GM10847 (cell line): ENCODE results near the gene CUTA.

Experiments used
- POLR2A ChIP-seq: IDR thresholded peaks from 2 replicates; pipeline ENCODE4 v1.6.1; 2011; ENCODE audit not compliant: insufficient read length; ENCODE audit errors: extremely low read depth

CUTA gene

GRCh38 chr6:33407132-33407718, 10.7 kb downstream of the CUTA start:
- TF ChIP-seq POLR2A: no peak

DNA sequence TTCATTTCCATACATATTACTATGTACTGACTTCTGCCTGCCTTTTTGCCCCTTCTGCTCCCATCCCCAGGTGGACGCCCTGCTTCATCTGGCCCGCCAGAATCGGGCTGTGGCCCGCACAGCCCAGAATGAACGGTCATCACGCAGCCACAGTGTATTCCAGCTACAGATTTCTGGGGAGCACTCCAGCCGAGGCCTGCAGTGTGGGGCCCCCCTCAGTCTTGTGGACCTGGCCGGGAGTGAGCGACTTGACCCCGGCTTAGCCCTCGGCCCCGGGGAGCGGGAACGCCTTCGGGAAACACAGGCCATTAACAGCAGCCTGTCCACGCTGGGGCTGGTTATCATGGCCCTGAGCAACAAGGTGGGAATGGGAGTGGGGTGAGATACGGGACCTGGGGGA, 11.8 kb downstream of the CUTA start:
- TF ChIP-seq POLR2A: no peak

GRCh38 chr6:33405386-33405940, 12.4 kb downstream of the CUTA start:
- TF ChIP-seq POLR2A: no peak

DNA sequence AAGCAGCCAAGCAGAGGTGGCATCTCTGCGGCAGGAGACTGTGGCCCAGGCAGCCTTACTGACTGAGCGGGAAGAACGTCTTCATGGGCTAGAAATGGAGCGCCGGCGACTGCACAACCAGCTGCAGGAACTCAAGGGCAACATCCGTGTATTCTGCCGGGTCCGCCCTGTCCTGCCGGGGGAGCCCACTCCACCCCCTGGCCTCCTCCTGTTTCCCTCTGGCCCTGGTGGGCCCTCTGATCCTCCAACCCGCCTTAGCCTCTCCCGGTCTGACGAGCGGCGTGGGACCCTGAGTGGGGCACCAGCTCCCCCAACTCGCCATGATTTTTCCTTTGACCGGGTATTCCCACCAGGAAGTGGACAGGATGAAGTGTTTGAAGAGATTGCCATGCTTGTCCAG, 13.0 kb downstream of the CUTA start:
- TF ChIP-seq POLR2A: no peak

- TF ChIP-seq POLR2A: no peak
Measured at GRCh38 chr6:33397541-33397940, 20.4 kb downstream of the CUTA start.

DNA sequence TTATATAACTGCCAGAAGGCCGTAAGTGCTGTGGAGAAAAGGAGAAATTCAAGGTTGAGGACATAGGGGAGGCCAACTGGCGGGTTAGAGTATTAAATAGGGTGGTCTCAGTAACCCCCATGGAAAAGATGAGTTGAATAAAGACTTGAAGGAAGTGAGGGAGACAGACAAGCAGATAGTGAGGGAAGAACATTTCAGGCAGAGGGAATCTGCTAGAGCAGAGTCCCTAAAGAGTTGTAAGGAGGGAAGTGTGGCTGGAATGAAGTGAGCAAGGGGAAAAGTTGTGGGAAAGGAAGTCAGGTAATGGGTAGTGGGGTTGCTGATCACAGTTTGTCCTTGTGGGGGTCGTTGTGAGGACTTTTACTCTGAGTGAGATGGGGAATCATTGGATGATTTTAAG, 24.9 kb downstream of the CUTA start:
- TF ChIP-seq POLR2A: no peak

DNA sequence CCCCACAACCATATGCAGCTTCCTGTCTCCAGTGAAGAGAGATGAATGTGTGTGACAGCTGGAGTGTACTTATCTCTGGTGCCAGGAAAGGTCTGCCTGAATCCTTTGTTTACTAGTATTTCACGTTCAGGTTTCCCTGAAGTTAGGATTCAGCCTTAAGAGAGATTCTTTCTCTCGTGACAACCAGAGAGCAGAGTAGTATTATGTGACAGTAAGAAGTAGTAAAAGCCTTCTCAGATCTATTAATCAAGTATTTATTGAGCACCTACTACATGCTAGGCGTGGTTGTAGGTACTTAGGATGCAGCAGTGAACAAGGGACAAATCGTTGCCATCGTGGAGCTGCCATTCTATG, 25.3 kb downstream of the CUTA start:
- no peak for TF ChIP-seq POLR2A

GRCh38 chr6:33391922-33392594, 25.8 kb downstream of the CUTA start:
- no peak for TF ChIP-seq POLR2A

DNA sequence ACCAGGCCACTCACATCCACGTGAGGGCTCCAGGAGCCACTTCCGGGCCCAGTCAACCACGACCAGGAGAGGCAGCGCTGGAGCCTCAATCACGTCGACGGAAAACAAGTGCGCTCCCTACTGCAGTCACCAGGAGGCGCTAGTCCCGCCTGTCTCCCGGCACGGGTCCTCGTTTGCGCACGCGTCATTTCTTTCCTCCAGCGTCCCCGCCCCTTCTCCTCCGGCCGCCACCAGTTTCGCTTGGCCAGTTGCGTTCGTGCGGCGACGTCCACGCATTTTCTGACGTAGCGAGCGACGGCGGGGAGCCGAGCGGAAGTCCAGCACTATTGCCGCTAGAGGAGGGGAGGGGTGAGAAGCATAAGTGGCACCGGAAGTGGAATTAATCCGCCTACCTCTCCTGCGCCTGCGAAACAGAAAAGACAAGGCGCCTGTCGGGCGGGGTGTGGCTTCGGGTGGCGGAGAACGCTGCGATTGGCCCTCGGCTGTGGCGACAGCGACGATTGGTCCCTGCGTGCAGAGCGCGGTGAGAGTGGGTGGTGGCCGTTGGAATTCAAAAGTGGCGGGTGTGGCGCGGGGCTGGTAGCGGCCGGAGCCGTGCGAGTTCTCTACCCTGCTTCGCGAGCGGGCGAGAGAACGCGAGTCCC, 26.5 kb downstream of the CUTA start, which contains the start of gene KIFC1:
KIFC1 (plus strand) TSS at position 546 of the 644 bp plus-strand sequence. CDS start 163 bp downstream, outside the sequence.
- TF ChIP-seq POLR2A: peak; percentile 55

DNA sequence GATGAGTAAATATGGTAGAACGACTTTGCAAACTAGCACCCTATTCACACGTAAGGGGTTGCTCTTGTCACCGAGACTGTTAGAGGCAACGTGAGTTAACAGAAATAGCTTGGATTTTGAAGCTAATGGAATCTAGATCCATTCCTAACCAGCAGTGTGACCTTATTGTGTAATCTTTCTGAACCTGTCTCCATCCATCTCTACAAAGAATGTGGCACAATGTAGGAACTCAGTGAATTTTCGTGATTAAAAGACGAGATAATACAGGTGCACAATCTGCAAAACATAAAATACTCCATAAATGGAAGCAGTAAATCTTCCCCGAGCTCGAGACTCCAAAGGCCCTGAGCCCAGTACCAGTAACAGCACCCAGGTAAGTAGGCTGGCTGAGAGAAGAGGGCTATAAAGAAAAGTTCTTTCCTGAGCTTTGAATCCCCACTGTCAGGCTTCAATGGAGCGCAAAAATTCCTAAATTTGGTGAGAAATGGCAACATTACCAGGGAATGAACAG, 27.1 kb downstream of the CUTA start:
- TF ChIP-seq POLR2A: no peak

GRCh38 chr6:33390173-33390572, 27.7 kb downstream of the CUTA start:
- no peak for TF ChIP-seq POLR2A

- TF ChIP-seq POLR2A: no peak
Measured at GRCh38 chr6:33384581-33385020, 33.3 kb downstream of the CUTA start.

DNA sequence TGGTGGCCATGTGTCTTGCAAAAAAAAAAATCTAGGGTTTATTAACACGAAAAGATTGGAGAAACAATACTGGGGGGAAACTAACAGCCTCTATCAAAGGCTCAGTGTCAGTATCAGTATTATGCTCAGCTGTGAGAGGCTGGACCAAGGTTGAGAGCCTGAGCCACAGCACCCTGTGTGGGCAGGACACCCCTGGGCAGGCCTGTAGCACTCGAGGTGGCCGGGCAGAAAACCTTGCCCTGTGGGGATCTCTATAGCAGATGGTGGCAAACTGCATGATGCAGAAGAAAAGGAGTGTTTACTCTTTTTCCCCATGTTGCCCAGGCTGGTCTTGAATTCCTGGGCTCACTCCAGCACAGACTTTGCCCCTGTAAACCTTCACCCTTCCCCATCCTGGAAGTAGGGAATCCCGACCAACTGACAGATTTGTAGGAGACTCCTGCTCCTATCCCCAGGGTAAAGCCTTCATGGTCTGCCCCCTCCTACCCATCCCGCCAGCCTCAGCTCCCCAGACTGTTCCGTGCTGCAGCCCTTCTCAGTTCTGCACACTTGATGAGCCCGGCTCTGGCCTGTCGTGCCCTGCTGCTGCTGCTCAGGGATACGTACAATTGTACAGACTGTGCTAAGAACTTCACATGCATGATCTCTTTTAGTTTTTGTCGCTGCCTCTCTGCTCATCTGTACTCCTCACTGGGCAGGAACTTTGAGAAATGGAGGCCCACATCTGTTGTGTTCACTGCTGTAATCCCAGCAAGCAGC, 34.3 kb downstream of the CUTA start:
- no peak for TF ChIP-seq POLR2A

DNA sequence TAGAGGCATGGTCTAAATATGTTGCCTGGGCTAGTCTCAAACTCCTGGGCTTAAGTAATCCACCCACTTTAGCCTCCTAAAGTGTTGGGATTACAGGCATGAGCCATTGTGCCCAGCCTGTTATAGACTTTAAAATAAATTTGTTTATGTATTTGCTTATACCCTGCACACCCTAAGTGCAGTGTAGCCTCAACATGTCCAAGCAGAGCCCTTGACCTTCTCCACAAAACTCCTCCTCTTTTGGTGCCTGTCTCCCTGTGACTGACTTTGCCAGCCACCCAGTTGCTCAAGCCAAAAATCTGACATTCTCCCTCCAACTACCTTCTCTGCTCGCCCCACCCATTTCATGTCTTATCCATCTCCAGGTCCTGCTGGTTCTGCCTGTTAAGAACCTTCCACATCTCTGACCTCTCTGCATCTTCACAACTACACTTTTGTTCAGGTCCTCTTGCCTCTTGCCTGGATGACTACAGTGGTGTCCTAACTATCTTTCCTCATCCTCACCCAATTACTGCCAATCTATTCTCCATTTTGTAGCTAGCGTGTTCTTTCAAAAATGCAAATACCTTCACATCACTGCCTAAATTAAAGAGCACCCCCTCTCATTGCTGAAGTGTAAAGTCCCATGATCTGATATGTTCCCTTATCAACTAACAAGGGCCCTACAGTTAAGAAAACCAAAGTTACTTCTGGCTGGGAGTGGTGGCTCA, 37.5 kb downstream of the CUTA start:
- no peak for TF ChIP-seq POLR2A

GRCh38 chr6:33377171-33377570, 40.7 kb downstream of the CUTA start:
- no peak for TF ChIP-seq POLR2A

GRCh38 chr6:33375143-33375671, 42.7 kb downstream of the CUTA start:
- TF ChIP-seq POLR2A: no peak
